GM12878 (cell line): Measurements from ENCODE around the gene HSFX2. TPM values are rescaled to one million over a fixed set of nuclear protein-coding genes. Genes with fewer than 3 reads are reported as not detected.
"Not testable (repeated sequence)": the region's sequence is repeated elsewhere in the genome, so short reads cannot be mapped to it uniquely, and the experiment has no call there.

Experiments used
- ATAC-seq: fragments of 200-7000 bp; cut with Tn5 transposase; 3 replicates; pipeline ENCODE4 v1.9.1; 2020; ENCODE audit warnings: mild to moderate bottlenecking, moderate library complexity
- BruUV-seq: library from RNA; stranded (reverse); fragments of 400-500 nt; replicated peaks from 2 replicates; lab custom pipeline; 2021; lab: Mats Ljungman, UMichigan
- CTCF ChIA-PET: fragments of 300-600 bp; sonication (Branson Sonifier 250); formaldehyde crosslinking; extraction: SDS; loops from one replicate; lab custom pipeline; 2021; ENCODE audit warnings: inconsistent platforms; lab: Yijun Ruan, JAX
- POLR2A ChIA-PET: fragments of 350-600 bp; formaldehyde crosslinking; extraction: SDS; loops from one replicate; lab custom pipeline; 2021; ENCODE audit warnings: inconsistent platforms; lab: Charles Lee
- RAD21 ChIA-PET: fragments of 300-600 bp; sonication (Branson Sonifier 250); formaldehyde crosslinking; loops from one replicate; lab custom pipeline; 2023; ENCODE audit warnings: antibody characterized with exemption; ENCODE audit not compliant: unreplicated experiment; lab: Charles Lee
- SMC1A ChIA-PET: fragments of 300-600 bp; sonication (Branson Sonifier 250); formaldehyde crosslinking; loops from one replicate; lab custom pipeline; 2023; ENCODE audit not compliant: unreplicated experiment, uncharacterized antibody; lab: Charles Lee
- DNase-seq: peaks from one replicate; pipeline ENCODE4 v3.0.0-alpha.2; 2011; ENCODE audit warnings: low read depth, low spot score
- FAIRE-seq: peaks from 3 replicates; lab custom pipeline; 2011; peaks lifted over from hg19 to GRCh38; lab: Jason Lieb, UNC
- H2AFZ ChIP-seq: 2 replicates; pipeline ENCODE4 v1.6.0; 2011; ENCODE audit warnings: low read depth, low read length, control low read depth; ENCODE audit not compliant: control insufficient read depth
- H3K27ac ChIP-seq: 2 replicates; pipeline ENCODE4 v1.5.1; 2011; ENCODE audit warnings: control low read depth; ENCODE audit not compliant: control insufficient read depth, insufficient read depth
- H3K27me3 ChIP-seq, 2 experiments: replicated peaks in 1 of 2; 2 replicates each; pipeline versions ENCODE4 v1.6.0 to v1.6.1; 2011; ENCODE audit warnings: low read length in 1 of 2; ENCODE audit not compliant: control insufficient read depth in 2 of 2, insufficient read depth in 2 of 2
- H3K36me3 ChIP-seq, 2 experiments: 2 replicates each; pipeline ENCODE4 v1.5.1; 2011; ENCODE audit warnings: low read length in 1 of 2; ENCODE audit not compliant: control insufficient read depth in 2 of 2, insufficient read depth in 2 of 2
- H3K4me1 ChIP-seq: 2 replicates; pipeline ENCODE4 v1.6.1; 2011; ENCODE audit warnings: mild to moderate bottlenecking, low read length, moderate library complexity, mixed read lengths; ENCODE audit not compliant: control insufficient read depth, insufficient read depth
- H3K4me2 ChIP-seq: 2 replicates; pipeline ENCODE4 v1.6.0; 2011; ENCODE audit warnings: control low read depth; ENCODE audit not compliant: control insufficient read depth, insufficient read depth
- H3K4me3 ChIP-seq: fragments of 200-600 bp; sonication (generic); 2 replicates; pipeline ENCODE4 v1.5.1; 2016
- H3K79me2 ChIP-seq: 2 replicates; pipeline ENCODE4 v1.6.0; 2011; ENCODE audit warnings: low read length; ENCODE audit not compliant: control insufficient read depth, insufficient read depth
- H3K9ac ChIP-seq: 2 replicates; pipeline ENCODE4 v1.8.0; 2011; ENCODE audit warnings: low read length, control low read depth, mixed read lengths; ENCODE audit not compliant: control insufficient read depth, insufficient read depth
- H3K9me3 ChIP-seq: replicated peaks from 3 replicates; pipeline ENCODE4 v1.5.1; 2011; ENCODE audit warnings: mild to moderate bottlenecking, low read length; ENCODE audit not compliant: control insufficient read depth, insufficient read depth
- H4K20me1 ChIP-seq: 2 replicates; pipeline ENCODE4 v1.6.0; 2011; ENCODE audit not compliant: control insufficient read depth, insufficient read depth
- CHD4 ChIP-seq: fragments of 200-600 bp; sonication (generic); IDR thresholded peaks from 2 replicates; pipeline ENCODE4 v1.6.1; 2016; ENCODE audit warnings: mild to moderate bottlenecking
- HCFC1 ChIP-seq: fragments of 150-350 bp; IDR thresholded peaks from 2 replicates; pipeline ENCODE4 v1.6.1; 2014; ENCODE audit warnings: low read length
- MXI1 ChIP-seq: fragments of 150-350 bp; IDR thresholded peaks from 2 replicates; pipeline ENCODE4 v1.6.1; 2011; ENCODE audit warnings: low read depth, mild to moderate bottlenecking, inconsistent platforms, low read length, improper control_type of control experiment
- SRF ChIP-seq, 2 experiments: IDR thresholded peaks; 2 replicates each; pipeline ENCODE4 v1.6.1; 2011; ENCODE audit warnings: low read depth in 2 of 2, low read length in 2 of 2, mild to moderate bottlenecking in 1 of 2, moderate library complexity in 1 of 2
- YY1 ChIP-seq: IDR thresholded peaks from 2 replicates; pipeline ENCODE4 v1.6.1; 2011; ENCODE audit warnings: low read depth, mild to moderate bottlenecking, low read length
- ZNF24 ChIP-seq: fragments of 450-650 bp; IDR thresholded peaks from 2 replicates; pipeline ENCODE4 v1.6.1; 2017; ENCODE audit warnings: antibody characterized with exemption, mild to moderate bottlenecking
- WGBS: methylation state at CpG from one replicate; pipeline ENCODE4 v1.1.6; 2016; ENCODE audit warnings: low lambda C conversion rate; ENCODE audit not compliant: insufficient replicate concordance, insufficient coverage; ENCODE audit errors: missing lambda C conversion rate; 5-methylcytosine and 5-hydroxymethylcytosine counted together
- in situ Hi-C: fragments of 300-500 bp; cut with MboI; formaldehyde crosslinking; loops from 9 replicates; pipeline ENCODE4 v1.14.3; 2018; ENCODE audit warnings: mixed read lengths
- intact Hi-C: fragments of 100-400 bp; cut with micrococcal nuclease; formaldehyde crosslinking; loops from one replicate; pipeline ENCODE4 v1.14.2; 2022; ENCODE audit not compliant: unreplicated experiment
- polyA plus RNA-seq, 11 experiments: library from polyadenylated mRNA; depleted of rRNA in 4 of 11; unstranded in 6 of 11; stranded (reverse) in 5 of 11; fragments of >200 nt; fragmentation: Nextera tagmentation in 4 of 11; fragmentation: Illumina TruSeq in 1 of 11; extraction: Ambion mirVana in 4 of 11; extraction: Trizol in 1 of 11; gene quantifications; 1 replicate in 1 of 11; 2 replicates in 10 of 11; pipeline versions ENCODE4 v1.2.1 to v1.2.3, GENCODE V29; 2011 to 2016; ENCODE audit warnings: inconsistent platforms in 2 of 11, missing spikeins in 2 of 11, low read depth in 1 of 11
- total RNA-seq, 4 experiments: library from RNA; depleted of rRNA in 3 of 4; stranded (reverse); fragments of >200 nt in 3 of 4; fragmentation: Illumina TruSeq in 1 of 4; extraction: Trizol in 1 of 4; gene quantifications; 2 replicates each; pipeline versions ENCODE4 v1.2.1 to v1.2.3, GENCODE V29; 2013 to 2021
- TF ChIP-seq, protein P1 (sequence below): IDR thresholded peaks from 2 replicates; pipeline ENCODE4 v1.6.1; 2011; ENCODE audit warnings: borderline replicate concordance, low read depth, mild to moderate bottlenecking, moderate library complexity, mixed read lengths, low read length; ENCODE audit not compliant: insufficient read depth; ENCODE audit errors: extremely low read length

The HSFX2 gene
- total and polyA plus RNA-seq, 10 of the 15 experiments (the other 5 are each of a cell fraction or from before 2014, with no cell fraction given): 0.07 to 0.18 (median 0.14) TPM; not detected in 7

DNA sequence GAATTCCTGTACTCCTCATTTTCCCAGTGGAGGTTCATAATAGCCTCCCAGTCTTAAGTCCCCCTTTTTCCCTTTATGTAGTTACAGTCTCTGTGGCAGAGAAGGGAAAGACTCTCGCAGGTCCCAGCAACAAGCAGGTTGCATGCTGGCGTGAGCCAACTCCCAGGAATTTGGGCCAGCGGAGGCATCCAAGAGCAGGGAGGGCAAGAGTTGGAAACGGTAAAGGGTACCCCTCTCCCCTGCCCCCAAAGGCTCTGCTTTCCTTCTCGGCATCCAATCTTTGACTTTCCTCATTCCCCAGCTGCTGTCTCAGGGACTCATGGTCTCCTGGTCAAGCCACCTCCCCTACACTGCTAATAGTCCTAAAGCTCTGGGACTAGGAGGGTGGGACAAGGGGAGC, 15.4 kb upstream of the HSFX2 start:
- TF ChIP-seq MXI1: no peak
- no peak for TF ChIP-seq HCFC1
- TF ChIP-seq, all 136 proteins: peak for 0
- Histone ChIP-seq H2AFZ (no peak overlapping the region), H4K20me1 (no peaks in the 10 kb centered on the region), H3K79me2 (no peaks in the 10 kb centered on the region), H3K27ac (no peak overlapping the region), H3K9ac (no peak overlapping the region), H3K9me3 (no peaks in the 10 kb centered on the region), H3K4me3 (no peak overlapping the region), H3K4me2 (no peak overlapping the region), H3K36me3 (peaks cover 0 to 5% of the 10 kb centered on the region in 2 experiments; a peak in 2 of 4 replicates), H3K4me1 (no peaks in the 10 kb centered on the region), H3K27me3 (no peaks in the 10 kb centered on the region)
- ChIA-PET SMC1A (no interaction called here), RAD21 (no interaction called here), CTCF (no interaction called here), POLR2A (no interaction called here)
- FAIRE-seq: no peak
- BruUV-seq: no TSS peak
- intact Hi-C loops (no loop called here), in situ Hi-C loops (no loop called here)
- no peak for ATAC-seq
- DNase-seq: no peak
- WGBS: 68% methylated on average over 5 of the region's 5 CpGs

DNA sequence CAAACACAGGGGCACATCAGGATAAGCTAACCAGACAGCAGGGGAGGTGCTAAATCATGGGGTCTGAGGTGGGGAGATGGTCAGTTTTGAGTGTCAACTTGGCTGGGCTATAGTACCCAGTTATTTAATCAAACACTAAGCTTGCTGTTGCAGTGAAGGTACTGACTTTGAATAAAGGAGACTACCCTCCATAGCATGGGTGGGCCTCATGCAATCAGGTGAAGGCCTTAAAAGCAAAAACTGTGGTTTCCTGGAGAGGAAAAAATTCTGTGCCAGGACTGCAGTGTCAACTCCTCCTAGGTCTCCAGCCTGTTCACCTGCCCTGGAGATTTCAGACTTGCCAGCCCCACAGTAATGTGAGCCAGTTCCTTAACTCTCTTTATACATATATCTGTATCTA, 12.6 kb upstream of the HSFX2 start:
- FAIRE-seq: no peak
- in situ Hi-C loops: no loop called here
- ATAC-seq: no peak
- no peak for DNase-seq
- no peak overlapping the region for H2AFZ ChIP-seq
- SMC1A ChIA-PET: interaction anchor here (0.6 kb wide), 1 partner anchor 95 kb away, joined by 4 read pairs; no protein-coding TSS in a partner anchor
- H3K36me3 ChIP-seq: peaks cover 0 to 6% of the 10 kb centered on the region in 2 experiments; a peak in 2 of 4 replicates
- no peaks in the 10 kb centered on the region for H4K20me1 ChIP-seq
- H3K27me3 ChIP-seq: no peaks in the 10 kb centered on the region
- RAD21 ChIA-PET: no interaction called here
- BruUV-seq: no TSS peak
- intact Hi-C loops: no loop called here
- no peaks in the 10 kb centered on the region for H3K9me3 ChIP-seq
- no peak overlapping the region for H3K27ac ChIP-seq
- H3K79me2 ChIP-seq: no peaks in the 10 kb centered on the region
- TF ChIP-seq, protein P1, sequence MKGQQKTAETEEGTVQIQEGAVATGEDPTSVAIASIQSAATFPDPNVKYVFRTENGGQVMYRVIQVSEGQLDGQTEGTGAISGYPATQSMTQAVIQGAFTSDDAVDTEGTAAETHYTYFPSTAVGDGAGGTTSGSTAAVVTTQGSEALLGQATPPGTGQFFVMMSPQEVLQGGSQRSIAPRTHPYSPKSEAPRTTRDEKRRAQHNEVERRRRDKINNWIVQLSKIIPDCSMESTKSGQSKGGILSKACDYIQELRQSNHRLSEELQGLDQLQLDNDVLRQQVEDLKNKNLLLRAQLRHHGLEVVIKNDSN: no peak
- no peak for TF ChIP-seq SRF (IDR thresholded peaks at IDR 0.05; ENCODE audit: low read depth in 2 of 2, low read length in 2 of 2)
- no peak for TF ChIP-seq YY1
- TF ChIP-seq ZNF24: no peak
- TF ChIP-seq CHD4: no peak
- H3K4me2 ChIP-seq: no peak overlapping the region
- H3K9ac ChIP-seq: no peak overlapping the region
- POLR2A ChIA-PET: no interaction called here
- no peak overlapping the region for H3K4me3 ChIP-seq
- H3K4me1 ChIP-seq: no peaks in the 10 kb centered on the region
- CTCF ChIA-PET: no interaction called here

DNA sequence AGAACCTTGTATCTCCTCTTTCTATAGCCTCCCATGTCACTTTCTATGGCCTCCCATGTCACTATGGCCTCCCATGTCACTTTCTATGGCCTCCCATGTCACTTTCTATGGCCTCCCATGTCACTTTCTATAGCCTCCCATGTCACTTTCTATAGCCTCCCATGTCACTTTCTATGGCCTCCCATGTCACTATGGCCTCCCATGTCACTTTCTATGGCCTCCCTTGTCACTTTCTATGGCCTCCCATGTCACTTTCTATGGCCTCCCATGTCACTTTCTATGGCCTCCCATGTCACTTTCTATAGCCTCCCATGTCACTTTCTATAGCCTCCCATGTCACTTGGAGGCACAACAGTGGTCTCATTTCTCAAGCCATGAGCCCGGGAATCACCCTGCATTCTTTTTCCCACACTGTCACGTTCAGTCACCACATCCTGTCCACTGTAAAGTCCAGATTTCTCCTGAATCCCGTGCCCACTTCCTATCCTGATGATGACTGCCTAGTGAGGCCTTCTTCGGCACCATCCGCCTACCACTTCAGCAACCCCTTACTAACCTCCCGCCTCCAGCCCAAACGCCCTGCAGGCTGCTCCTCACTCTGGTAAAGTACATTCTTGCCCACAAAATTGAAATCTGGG, 10.3 kb upstream of the HSFX2 start:
- H3K36me3 ChIP-seq, H3K27me3 ChIP-seq, BruUV-seq, H3K9me3 ChIP-seq, CTCF ChIA-PET, H3K4me3 ChIP-seq, FAIRE-seq, in situ Hi-C loops, H3K9ac ChIP-seq, H3K4me2 ChIP-seq, intact Hi-C loops, DNase-seq, ATAC-seq, H3K4me1 ChIP-seq, H4K20me1 ChIP-seq, SMC1A ChIA-PET, H2AFZ ChIP-seq, RAD21 ChIA-PET, H3K79me2 ChIP-seq, POLR2A ChIA-PET, H3K27ac ChIP-seq: not testable (repeated sequence)
- 55% methylated on average over 7 of the region's 7 CpGs for WGBS
